GM19397 (cell line): ENCODE results near the gene ACAD9.

ENCODE experiments used
- ATAC-seq: cut with Tn5 transposase; IDR thresholded peaks from one replicate; pipeline ENCODE4 v1.9.1; 2021; ENCODE audit warnings: mild to moderate bottlenecking, moderate library complexity; ENCODE audit not compliant: unreplicated experiment

Gene ACAD9

DNA sequence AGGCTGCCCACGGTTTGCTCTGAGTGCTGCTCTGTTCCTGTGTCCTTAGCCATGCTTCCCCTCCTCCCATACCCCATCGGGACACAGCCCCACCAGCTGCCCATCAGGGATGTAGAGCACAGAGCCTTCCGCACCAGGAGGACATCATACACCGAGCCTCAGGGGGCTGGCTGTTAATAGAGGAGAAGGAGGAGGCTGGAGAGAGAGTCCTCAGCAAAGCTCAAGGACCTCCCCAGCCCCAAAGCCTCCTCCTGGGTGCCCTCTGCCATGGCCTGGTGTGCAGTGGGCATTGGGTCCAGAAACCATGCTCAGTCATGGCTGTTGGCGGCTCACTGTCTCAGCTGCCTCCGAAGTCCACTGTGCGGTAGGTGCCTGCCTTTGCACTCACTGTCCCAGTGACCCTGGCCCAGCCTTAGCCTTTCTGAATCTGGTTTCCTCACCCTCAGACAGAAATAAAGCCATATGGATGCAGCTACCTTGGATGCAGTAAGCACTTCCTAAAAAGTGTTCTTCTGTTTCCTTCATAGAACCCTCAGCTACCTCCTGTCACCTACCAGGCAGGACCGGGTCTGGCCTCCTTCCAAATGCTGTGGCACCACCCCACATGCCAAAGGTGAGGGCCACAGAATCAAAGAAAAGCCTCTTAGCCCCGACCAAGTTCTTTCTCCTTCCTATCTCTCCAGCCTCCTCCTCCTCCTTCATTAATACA is 53.9 kb downstream of the ACAD9 start:
- ATAC-seq: no peak

GRCh38 chr3:128933922-128934253 is 54.5 kb downstream of the ACAD9 start:
- ATAC-seq: no peak

DNA sequence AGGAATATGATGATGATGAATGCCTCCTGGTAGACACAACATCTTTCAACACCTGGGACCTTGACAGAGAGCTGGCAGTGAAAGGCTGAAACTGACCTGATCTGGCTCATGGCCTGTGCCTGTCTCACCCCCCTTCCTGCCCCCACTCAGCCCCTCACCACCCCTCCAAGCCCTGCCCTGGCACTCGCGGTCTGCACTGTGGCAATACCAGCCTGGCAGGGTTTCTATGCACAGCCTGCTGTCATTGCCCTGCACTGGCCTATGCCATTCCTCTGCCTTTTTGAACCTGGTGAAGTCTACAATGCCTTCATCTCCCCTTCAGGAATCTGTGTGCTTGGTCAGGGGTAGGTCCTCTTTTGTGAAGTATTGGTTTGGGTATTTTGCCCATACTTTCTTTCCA is 56.5 kb downstream of the ACAD9 start:
- ATAC-seq: no peak

DNA sequence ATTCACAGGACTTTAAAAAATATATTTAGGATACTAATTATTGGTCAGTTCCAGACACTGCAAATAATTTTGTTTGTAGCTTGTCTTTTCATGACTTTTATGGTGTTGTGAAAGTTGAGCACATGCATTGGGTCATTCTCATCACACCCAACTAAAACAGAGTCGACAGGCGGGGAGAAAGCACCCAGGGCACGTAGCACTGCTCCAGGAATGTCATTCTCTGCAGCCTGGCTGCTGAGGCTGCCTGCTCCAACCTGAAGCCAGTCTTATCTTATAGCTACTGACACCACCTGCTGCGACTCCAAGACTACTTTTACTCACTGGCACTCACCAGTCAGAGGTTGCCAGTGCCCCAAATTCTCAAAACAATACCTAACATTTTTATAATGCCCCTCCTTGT is 56.9 kb downstream of the ACAD9 start:
- no peak for ATAC-seq

- ATAC-seq: no peak
These were observed 60.8 kb downstream of the ACAD9 start for GRCh38 chr3:128940252-128940651.

GRCh38 chr3:128942161-128942952 is 62.9 kb downstream of the ACAD9 start:
- ATAC-seq: no peak

- ATAC-seq: no peak
These were observed 65.8 kb downstream of the ACAD9 start for GRCh38 chr3:128945041-128945877.

GRCh38 chr3:128945878-128946175 is 66.4 kb downstream of the ACAD9 start:
- ATAC-seq: no peak

- ATAC-seq: no peak
These were observed 67.0 kb downstream of the ACAD9 start for GRCh38 chr3:128946411-128946810.

DNA sequence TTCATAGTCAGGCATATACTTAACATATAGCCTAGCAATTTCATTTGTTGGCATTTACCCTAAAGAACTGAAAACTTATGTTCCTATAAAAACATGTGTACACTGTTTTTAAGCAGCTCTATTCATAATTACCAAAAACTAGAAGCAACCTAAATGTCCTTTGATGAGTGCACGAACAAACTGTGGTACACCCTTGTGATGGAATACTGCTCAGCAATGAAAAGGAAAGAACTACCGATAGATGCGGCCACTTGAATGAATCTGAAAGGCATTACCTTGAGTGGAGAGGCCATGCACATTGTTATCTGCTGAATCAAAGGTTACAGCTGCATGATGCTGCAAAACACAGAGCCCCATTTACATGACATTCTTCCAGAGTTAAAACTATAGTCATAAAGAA is 69.7 kb downstream of the ACAD9 start:
- no peak for ATAC-seq

- ATAC-seq: no peak
These were observed 71.0 kb downstream of the ACAD9 start for GRCh38 chr3:128950223-128950938.

DNA sequence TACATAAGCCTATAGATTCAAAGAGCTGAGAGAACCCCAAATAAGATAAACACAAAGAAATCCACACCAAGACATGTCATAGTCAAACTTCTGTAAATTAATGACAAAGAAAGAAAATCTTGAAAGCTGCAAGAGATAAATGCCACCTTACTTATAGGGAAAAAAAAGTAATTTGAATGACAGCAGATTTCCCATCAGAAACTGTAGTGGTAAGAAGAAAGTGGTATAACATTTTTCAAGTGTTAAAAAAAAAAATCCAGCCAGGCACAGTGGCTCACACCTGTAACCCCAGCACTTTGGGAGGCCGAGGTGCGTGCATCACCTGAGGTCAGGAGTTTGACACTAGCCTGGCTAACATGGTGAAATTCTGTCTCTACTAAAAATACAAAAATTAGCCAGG is 77.0 kb downstream of the ACAD9 start:
- no peak for ATAC-seq
